Activated naive CD4-positive, alpha-beta T cell treated with anti-CD3 and anti-CD28 coated beads, Interleukin-2, amount 50 U/mL, for 16 hours (primary cell): ENCODE measurements around the gene CALN1.
"Not testable (repeated sequence)": the region's sequence is repeated elsewhere in the genome, so short reads cannot be mapped to it uniquely, and the experiment has no call there.

Source experiments
- DNase-seq: peaks from one replicate; pipeline ENCODE4 v3.0.0-alpha.2; 2020

The CALN1 gene

GRCh38 chr7:71937840-71938371 is 474.2 kb downstream of the CALN1 start:
- DNase-seq, result no peak

- no peak for DNase-seq
Observed at GRCh38 chr7:71935674-71936073, 476.5 kb downstream of the CALN1 start.

- no peak for DNase-seq
Observed at GRCh38 chr7:71933426-71933825, 478.7 kb downstream of the CALN1 start.

- DNase-seq, result no peak
Observed at GRCh38 chr7:71925663-71926062, 486.5 kb downstream of the CALN1 start.

GRCh38 chr7:71914204-71914603 is 497.9 kb downstream of the CALN1 start:
- not testable (repeated sequence) for DNase-seq

DNA sequence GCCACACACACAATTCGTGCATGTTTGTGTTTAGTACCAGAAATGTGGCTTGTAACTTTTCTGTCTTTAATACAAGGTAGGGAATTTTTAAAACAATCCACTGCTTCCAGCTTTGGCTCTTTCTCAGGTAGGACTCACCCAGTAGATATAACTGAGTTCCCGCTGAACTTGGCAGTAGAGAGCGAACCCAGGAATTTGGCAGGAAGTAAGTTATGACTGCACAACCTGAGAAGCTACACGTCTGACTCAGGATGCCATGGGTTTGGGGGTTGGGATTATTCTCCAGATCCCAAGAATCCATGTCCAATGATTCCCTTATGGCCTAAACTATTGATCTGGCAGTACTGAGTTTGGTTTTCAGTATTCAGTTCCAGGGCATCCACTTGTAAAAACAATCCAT is 499.7 kb downstream of the CALN1 start:
- no peak for DNase-seq

DNA sequence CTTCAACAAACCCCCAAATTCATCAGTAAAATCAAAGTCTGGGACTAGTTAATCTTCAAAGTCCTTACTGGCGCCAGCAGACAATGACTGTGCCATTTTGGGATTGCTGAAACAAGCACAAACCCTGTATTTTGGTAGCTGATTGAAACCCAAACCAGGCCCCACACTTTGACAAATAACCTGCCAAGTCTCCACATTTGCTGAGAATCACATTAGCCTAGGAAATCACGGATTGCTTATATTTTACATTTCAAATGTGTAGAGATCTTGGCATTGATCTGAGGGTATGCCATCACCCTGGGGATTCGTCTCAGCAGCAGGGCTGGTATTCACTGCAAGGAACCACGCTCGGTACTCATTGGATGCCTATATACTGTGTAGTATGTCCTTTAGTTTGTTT is 501.1 kb downstream of the CALN1 start:
- DNase-seq, result no peak

GRCh38 chr7:71905821-71906220 is 506.3 kb downstream of the CALN1 start:
- no peak for DNase-seq

DNA sequence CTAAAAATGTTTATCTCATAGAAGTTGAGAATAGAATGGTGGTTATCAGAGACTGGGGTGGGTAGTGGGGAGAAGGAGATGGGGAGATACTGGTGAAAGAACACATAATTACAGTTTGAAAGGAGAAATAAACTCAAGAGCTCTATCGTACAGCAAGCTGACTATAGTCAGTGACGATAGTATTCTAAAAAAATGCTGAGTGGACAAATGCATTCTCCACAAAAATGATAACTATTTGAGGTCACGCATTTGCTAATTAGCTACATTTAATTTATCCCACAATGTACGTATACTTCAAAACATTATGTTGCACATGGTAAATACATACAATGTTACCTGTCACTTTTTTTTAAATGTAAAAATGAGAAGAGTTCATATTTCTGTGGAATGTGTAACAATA is 507.7 kb downstream of the CALN1 start:
- no peak for DNase-seq

GRCh38 chr7:71900556-71900955 is 511.6 kb downstream of the CALN1 start:
- no peak for DNase-seq

DNA sequence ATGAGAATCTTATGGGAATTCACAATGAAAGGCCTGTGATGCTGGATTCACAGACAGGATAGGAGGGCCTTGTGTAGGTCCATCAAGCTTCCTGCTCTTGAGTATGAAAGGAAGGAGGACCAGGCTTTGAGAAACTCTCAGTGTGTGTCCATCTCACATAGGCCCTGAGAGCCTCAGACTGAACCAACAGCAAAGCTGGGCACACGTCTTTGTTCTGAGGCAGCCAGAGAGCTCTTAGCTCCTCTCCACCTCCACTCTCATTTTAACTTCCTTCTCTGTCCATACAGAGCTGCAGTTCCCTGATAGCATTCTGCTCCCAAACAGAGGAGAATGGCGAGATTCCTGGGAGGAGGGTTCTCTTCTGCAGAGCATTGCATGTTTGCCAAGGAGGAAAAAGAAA is 515.6 kb downstream of the CALN1 start:
- DNase-seq, result no peak

- DNase-seq, result no peak
Observed at GRCh38 chr7:71886046-71886445, 526.1 kb downstream of the CALN1 start.

DNA sequence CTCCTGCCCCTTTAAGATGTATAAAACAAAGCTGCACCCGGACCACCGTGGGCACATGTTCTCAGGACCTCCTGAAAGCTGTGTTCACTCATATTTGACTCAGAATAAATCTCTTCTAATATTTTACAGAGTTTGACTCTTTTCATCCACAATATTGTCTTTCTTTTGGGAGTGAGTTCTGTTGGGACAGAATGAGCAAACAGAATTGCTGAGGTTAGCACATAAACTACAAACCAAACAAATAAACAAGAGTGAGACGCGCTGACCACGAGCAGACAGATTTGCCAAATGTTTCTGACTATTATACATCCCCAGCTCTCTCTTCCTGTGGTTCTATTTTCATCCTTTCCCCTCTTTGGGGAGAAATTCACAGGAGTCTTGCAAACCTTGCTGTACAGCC is 526.7 kb downstream of the CALN1 start:
- DNase-seq, result no peak

- DNase-seq, result no peak
Observed at GRCh38 chr7:71883415-71883814, 528.7 kb downstream of the CALN1 start.

DNA sequence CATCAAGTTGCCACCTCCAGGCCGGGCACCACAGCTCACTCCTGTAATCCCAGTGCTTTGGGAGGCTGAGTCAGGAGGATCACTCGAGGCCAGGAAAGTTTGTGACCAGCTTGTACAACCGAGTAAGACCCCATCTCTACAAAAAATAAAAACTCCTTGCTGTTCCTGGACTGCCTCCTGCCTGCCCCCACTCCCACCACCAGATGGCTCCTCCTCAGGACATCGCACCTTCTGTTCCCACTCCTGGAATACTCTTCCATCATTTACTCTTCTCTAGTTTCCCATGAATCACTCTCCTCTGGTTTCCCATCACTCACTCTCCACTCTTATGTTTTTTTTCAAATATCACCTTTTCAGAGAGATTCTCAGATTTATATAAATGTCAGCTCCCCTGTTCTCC is 540.7 kb downstream of the CALN1 start:
- no peak for DNase-seq

DNA sequence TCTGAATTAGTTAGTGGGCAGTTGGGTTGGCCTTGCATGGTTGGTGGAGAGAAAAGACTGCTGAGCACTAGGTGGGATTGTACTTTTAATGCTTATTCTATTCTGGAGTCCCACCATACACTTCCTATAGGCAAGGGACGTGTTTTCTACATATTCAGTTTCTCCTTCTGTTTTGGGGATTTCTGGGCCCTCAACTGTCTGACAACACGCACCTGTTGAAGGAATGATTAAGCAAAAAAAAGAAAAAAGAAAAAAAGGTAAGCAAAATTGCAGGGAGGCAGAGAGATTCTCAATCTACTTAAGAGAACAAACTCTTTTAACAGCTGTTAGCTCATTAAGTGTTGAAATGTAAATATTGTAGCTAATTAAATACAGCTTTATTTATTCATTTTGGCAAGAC is 541.3 kb downstream of the CALN1 start:
- DNase-seq, result no peak

GRCh38 chr7:71868797-71869196 is 543.3 kb downstream of the CALN1 start:
- no peak for DNase-seq

- DNase-seq, result no peak
Observed at GRCh38 chr7:71867626-71868025, 544.5 kb downstream of the CALN1 start.

DNA sequence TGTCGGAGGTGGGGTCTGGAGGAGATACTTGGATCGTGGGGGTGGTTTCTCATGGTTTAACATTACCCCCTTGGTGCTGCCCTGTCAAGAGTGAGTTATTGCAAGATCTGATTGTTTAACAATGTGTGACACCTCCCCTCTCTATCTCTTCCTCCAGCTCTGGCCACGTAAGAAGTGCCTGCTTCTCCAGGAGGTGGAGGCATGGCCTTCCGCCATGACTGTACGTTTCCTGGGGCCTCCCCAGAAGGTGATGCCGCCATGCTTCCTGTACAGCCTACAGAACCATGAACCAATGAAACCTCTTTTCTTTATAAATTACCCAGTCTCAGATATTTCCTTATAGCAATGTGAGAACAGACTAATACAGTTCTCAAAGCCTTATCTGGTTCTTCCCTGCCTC is 547.0 kb downstream of the CALN1 start:
- DNase-seq, result no peak

DNA sequence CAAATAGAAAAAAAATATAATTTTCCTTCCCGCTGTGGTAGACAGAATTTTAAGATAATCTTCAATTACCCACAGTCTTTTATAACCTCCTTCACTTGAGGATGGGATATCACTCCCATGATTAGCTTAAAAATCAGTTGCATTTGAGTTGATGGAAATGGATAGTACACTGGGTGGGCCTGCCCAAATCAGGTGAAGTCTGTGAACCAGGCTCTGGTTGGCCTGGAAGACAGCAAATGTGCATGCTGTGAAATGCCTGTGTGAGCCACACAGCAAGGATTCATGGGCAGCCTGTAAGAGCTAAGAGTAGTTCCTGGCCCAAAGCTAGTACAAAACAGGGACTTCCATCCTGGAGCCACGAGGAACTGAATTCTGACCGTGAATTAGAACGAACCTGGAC is 548.0 kb downstream of the CALN1 start:
- DNase-seq, result no peak

DNA sequence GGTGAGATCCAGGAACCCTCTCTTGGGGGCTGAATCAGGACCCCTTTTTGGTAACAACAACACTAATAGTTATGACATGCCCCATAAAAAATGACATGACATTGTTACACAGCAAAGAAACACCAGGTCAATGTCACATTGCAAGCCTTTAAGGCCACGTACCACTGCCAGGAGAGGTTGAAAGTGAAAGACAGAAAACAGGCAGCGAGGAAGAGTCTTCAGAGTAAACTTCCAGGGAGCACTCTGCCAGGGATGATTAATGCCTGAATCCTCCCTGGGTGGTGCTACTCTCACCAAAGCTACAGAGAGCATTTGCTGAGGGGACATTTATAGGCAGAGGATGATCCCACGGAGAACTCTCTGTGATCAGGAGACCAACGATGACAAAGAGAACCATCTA is 551.6 kb downstream of the CALN1 start:
- no peak for DNase-seq

GRCh38 chr7:71857338-71857737 is 554.8 kb downstream of the CALN1 start:
- DNase-seq, result no peak

- DNase-seq, result no peak
Observed at GRCh38 chr7:71854546-71855397, 557.4 kb downstream of the CALN1 start.

DNA sequence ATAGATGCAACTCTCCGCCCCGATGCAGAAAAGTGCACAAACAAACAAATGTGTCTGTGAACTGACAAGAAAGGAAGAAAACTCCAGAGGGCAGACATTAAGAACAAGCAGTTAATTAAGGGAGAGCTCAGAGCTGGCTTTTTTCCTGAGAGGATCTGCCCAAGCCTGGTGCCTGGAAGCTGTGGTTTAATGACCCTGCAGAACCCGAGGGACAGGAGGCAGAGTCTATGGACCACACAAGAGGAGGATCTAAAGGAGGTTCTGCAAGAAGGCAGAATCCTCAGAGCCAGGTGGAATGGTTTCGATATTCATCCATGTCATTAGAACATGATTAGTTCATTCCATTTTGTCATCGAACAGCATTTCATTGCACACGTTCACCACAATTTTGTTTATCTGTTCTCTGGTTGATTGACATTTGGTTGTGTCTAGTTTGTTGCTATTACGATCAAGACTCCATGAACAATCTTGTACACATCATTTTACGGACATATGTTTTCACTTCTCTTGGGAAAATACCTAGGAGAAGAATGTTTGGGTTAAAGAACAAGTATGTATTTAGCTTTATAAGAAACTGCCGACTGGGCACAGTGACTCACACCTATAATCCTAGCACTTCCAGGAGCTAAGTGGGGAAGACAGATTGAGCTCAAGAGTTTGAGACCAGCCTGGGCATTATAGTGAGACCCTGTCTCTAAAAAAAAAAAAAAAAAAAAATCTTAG is 560.2 kb downstream of the CALN1 start:
- DNase-seq, result no peak
